CD4-positive, alpha-beta memory T cell (primary cell): ENCODE data around the gene POLR2C. TPM values are rescaled to one million over a fixed set of nuclear protein-coding genes. Genes with fewer than 3 reads are reported as not detected.

Experiments used
- CTCF ChIA-PET: fragments of 350-600 bp; sonication (Branson Sonifier 250); formaldehyde crosslinking; loops from one replicate; lab custom pipeline; 2021; ENCODE audit warnings: inconsistent platforms; ENCODE audit not compliant: partially characterized antibody; lab: Charles Lee
- POLR2A ChIA-PET: fragments of 350-600 bp; sonication (Branson Sonifier 250); formaldehyde crosslinking; loops from one replicate; lab custom pipeline; 2021; ENCODE audit not compliant: partially characterized antibody; lab: Charles Lee
- DNase-seq, 5 donors: peaks; one replicate each; pipeline versions ENCODE4 v3.0.0 to v3.0.0-alpha.2; 2020 to 2022; ENCODE audit warnings: mixed read lengths in 1 of 5
- H3K27ac ChIP-seq: one replicate; pipeline ENCODE4 v1.7.0; 2013; ENCODE audit warnings: low read depth, low read length
- H3K27me3 ChIP-seq: 2 replicates; pipeline ENCODE4 v1.7.0; 2013; ENCODE audit warnings: mild to moderate bottlenecking, low read length, moderate library complexity; ENCODE audit not compliant: insufficient read depth
- H3K36me3 ChIP-seq: 2 replicates; pipeline ENCODE4 v1.7.0; 2013; ENCODE audit warnings: mild to moderate bottlenecking, low read length, moderate library complexity; ENCODE audit not compliant: insufficient read depth
- H3K4me1 ChIP-seq: 2 replicates; pipeline ENCODE4 v1.7.0; 2013; ENCODE audit warnings: mild to moderate bottlenecking, low read length, moderate library complexity; ENCODE audit not compliant: insufficient read depth
- H3K4me3 ChIP-seq, 2 donors: one replicate each; pipeline ENCODE4 v1.7.0; 2013; ENCODE audit warnings: low read length in 2 of 2, mild to moderate bottlenecking in 1 of 2
- H3K9me3 ChIP-seq, 2 donors: one replicate each; pipeline ENCODE4 v1.7.0; 2013; ENCODE audit warnings: low read length in 2 of 2, control low read depth in 1 of 2; ENCODE audit not compliant: control insufficient read depth in 1 of 2
- H3K27ac Mint-ChIP-seq, 7 donors: one replicate each; pipeline ENCODE4 v1.8.0; 2020 to 2021; ENCODE audit warnings: mixed read lengths in 7 of 7, mild to moderate bottlenecking in 6 of 7, inconsistent platforms in 3 of 7, moderate library complexity in 3 of 7
- H3K27me3 Mint-ChIP-seq, 2 donors: one replicate each; pipeline ENCODE4 v1.8.0; 2020 to 2021; ENCODE audit warnings: mixed read lengths in 2 of 2
- H3K36me3 Mint-ChIP-seq, 2 donors: one replicate each; pipeline ENCODE4 v1.8.0; 2020 to 2021; ENCODE audit warnings: mixed read lengths in 2 of 2, inconsistent platforms in 1 of 2, mild to moderate bottlenecking in 1 of 2
- H3K4me1 Mint-ChIP-seq, 4 donors: one replicate each; pipeline ENCODE4 v1.8.0; 2020 to 2021; ENCODE audit warnings: mixed read lengths in 4 of 4, mild to moderate bottlenecking in 1 of 4
- H3K4me3 Mint-ChIP-seq, 8 donors: one replicate each; pipeline ENCODE4 v1.8.0; 2020 to 2021; ENCODE audit warnings: mixed read lengths in 8 of 8, mild to moderate bottlenecking in 7 of 8, moderate library complexity in 6 of 8, inconsistent platforms in 3 of 8
- H3K9me3 Mint-ChIP-seq, 8 donors: one replicate each; pipeline ENCODE4 v1.8.0; 2020 to 2021; ENCODE audit warnings: mixed read lengths in 8 of 8, mild to moderate bottlenecking in 5 of 8, inconsistent platforms in 3 of 8, moderate library complexity in 1 of 8
- intact Hi-C: fragments of 100-400 bp; cut with micrococcal nuclease; formaldehyde crosslinking; loops from one replicate; pipeline ENCODE4 v1.15.1; 2023
- polyA plus RNA-seq, 2 donors: library from polyadenylated mRNA; unstranded; fragments of 300-500 nt; fragmentation: Illumina TruSeq; gene quantifications; one replicate each; pipeline ENCODE4 v1.2.3, GENCODE V29; 2021
- total RNA-seq, 2 experiments: library from RNA; stranded (reverse); gene quantifications; one replicate each; pipeline ENCODE4 v1.2.3, GENCODE V29; 2021

The POLR2C gene
- 10 to 100 TPM; 71.4 to 78.1 TPM for total RNA-seq
- polyA plus RNA-seq = 10 to 100 TPM; 35.7 to 58.3 TPM

DNA sequence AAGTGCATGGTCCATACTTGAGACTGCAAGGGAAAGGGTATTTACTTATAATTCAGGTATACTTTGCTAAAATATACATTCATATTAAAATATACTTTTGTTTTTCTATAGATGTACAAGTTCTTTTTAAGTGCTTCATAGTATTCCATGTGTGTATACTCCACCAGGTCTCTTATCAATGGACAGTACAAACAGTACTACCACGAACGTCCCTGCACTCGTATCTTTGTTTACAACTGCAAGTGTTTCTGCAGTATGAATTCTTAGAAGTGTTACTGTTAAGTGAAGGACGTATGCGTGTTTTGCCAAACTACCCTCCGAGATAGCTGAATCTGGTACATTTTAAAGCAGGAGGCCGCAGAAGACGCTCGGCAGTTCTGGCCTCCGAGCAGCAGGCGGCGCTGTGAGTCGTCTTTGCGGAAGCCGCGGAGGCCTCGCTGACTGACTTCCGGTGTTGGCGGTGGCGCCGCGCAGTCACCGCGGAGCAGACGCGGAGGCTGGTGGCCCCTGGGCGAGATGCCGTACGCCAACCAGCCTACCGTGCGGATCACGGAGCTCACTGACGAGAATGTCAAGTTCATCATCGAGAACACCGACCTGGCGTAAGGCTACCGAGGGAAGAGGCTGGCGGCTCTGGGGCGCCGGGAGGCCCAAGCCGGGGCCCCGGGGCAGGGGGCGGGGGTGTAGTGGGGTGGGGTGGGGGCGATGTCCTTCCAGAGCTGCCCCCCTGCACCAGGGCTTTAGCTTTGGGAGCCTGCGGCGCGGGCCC, at the start of gene POLR2C:
Gene POLR2C, plus strand, starts transcription at position 471 of the 769 bp plus-strand sequence. Its CDS starts 46 bp downstream, at position 517.
- CTCF ChIA-PET = interaction anchor here (0.6 to 2.4 kb wide), 21 partner anchors 11 to 852 kb away, joined by 3 to 15 read pairs (median 5); partner anchors contain the start of genes CCDC102A, CIAPIN1, COQ9 and DOK4
- H3K9me3 ChIP-seq = no peaks in the 10 kb centered on the region
- H3K36me3 ChIP-seq = peaks cover 43% of the 10 kb centered on the region
- H3K9me3 Mint-ChIP-seq = peaks cover 0 to 2% (median 0%) of the 10 kb centered on the region in 8 donors
- peak; percentile 89 to 93 (median 90) for DNase-seq
- H3K4me3 Mint-ChIP-seq = peak within 1 kb of the TSS; percentile 98 to 100 (median 100)
- peaks cover 28 to 63% of the 10 kb centered on the region in 2 donors for H3K36me3 Mint-ChIP-seq
- no peaks in the 10 kb centered on the region for H3K27me3 ChIP-seq
- H3K27me3 Mint-ChIP-seq = no peaks in the 10 kb centered on the region
- peak within 1 kb of the TSS; percentile 96 to 100 (median 99) for H3K27ac Mint-ChIP-seq
- POLR2A ChIA-PET = interaction anchor here (1.0 to 7.2 kb wide), 18 partner anchors 8 to 342 kb away, joined by 3 to 112 read pairs (median 6); partner anchors contain the start of genes CIAPIN1, COQ9 and DOK4
- H3K4me3 ChIP-seq = peak within 1 kb of the TSS; percentile 81 to 87
- intact Hi-C loops = loop anchor here (1.0 to 5.0 kb wide), 4 partner anchors 15 to 162 kb away; partner anchors contain the start of genes CCDC102A, CIAPIN1 and COQ9
- peaks cover 16 to 43% (median 34%) of the 10 kb centered on the region in 4 donors for H3K4me1 Mint-ChIP-seq
- H3K4me1 ChIP-seq = peaks cover 36% of the 10 kb centered on the region
- peak within 1 kb of the TSS; percentile 69 for H3K27ac ChIP-seq

DNA sequence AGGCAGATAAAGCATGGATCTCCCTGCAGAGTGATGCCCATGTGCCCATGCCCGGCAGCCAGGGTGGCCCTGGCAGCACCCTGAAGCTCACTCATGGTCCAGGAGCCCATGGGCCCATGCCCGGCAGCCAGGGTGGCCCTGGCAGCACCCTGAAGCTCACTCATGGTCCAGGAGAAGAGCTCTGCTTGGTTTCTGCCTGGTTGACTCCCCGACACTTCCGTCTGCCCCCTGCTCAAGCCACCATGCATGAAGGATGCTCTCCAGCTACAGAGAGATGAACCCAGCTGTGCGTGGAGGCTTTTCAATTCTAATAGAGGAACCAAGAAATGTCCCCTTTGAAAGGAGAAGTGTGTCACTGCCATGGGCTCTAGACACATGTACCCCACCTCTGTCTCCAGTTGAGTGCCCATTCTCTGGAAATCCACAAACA, 49.2 kb upstream of the POLR2C start:
- Mint-ChIP-seq H3K4me1 (peaks cover 6 to 13% (median 7%) of the 10 kb centered on the region in 4 donors), H3K27me3 (peaks cover 1 to 6% of the 10 kb centered on the region in 2 donors), H3K9me3 (no peaks in the 10 kb centered on the region), H3K4me3 (no peak overlapping the region), H3K36me3 (no peaks in the 10 kb centered on the region), H3K27ac (no peak overlapping the region)
- H3K4me3 ChIP-seq = no peak overlapping the region
- ChIA-PET POLR2A (interaction anchor here (1.0 kb wide), 1 partner anchor 113 kb away, joined by 3 read pairs; no protein-coding TSS in a partner anchor), CTCF (interaction anchor here (0.6 to 3.0 kb wide), 3 partner anchors 105 to 113 kb away, joined by 3 to 17 read pairs (median 3); no protein-coding TSS in a partner anchor)
- no peak overlapping the region for H3K27ac ChIP-seq
- H3K36me3 ChIP-seq = no peaks in the 10 kb centered on the region
- no peak for DNase-seq
- intact Hi-C loops = no loop called here
- no peaks in the 10 kb centered on the region for H3K27me3 ChIP-seq
- no peaks in the 10 kb centered on the region for H3K9me3 ChIP-seq
- H3K4me1 ChIP-seq = peaks cover 7% of the 10 kb centered on the region

DNA sequence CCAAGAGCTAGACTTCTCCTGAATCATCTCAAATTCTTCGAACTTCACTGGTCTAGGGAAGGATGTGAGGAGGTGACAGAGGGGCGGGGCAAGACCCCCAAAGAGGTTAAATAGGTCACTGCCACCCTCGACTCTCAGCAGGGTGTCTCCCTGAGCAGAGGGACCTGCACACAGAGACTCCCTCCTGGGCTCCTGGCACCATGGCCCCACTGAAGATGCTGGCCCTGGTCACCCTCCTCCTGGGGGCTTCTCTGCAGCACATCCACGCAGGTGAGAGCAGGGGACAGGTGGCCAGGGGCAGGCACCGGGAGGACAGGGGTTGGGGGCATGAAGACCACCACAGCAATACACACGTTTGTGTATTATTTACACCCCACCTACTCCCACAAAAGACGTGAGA, 48.7 kb upstream of the POLR2C start:
- Histone ChIP-seq H3K9me3 (no peaks in the 10 kb centered on the region), H3K4me1 (peaks cover 10% of the 10 kb centered on the region), H3K4me3 (no peak overlapping the region), H3K27me3 (no peaks in the 10 kb centered on the region), H3K36me3 (no peaks in the 10 kb centered on the region), H3K27ac (no peak overlapping the region)
- Mint-ChIP-seq H3K27ac (no peak overlapping the region), H3K4me3 (no peak overlapping the region), H3K36me3 (no peaks in the 10 kb centered on the region), H3K9me3 (no peaks in the 10 kb centered on the region), H3K27me3 (peaks cover 1 to 6% of the 10 kb centered on the region in 2 donors), H3K4me1 (peaks cover 8 to 16% (median 10%) of the 10 kb centered on the region in 4 donors)
- ChIA-PET POLR2A (interaction anchor here (1.0 kb wide), 1 partner anchor 113 kb away, joined by 3 read pairs; no protein-coding TSS in a partner anchor), CTCF (interaction anchor here (0.6 to 3.0 kb wide), 3 partner anchors 105 to 113 kb away, joined by 3 to 17 read pairs (median 3); no protein-coding TSS in a partner anchor)
- no peak for DNase-seq
- intact Hi-C loops = no loop called here

DNA sequence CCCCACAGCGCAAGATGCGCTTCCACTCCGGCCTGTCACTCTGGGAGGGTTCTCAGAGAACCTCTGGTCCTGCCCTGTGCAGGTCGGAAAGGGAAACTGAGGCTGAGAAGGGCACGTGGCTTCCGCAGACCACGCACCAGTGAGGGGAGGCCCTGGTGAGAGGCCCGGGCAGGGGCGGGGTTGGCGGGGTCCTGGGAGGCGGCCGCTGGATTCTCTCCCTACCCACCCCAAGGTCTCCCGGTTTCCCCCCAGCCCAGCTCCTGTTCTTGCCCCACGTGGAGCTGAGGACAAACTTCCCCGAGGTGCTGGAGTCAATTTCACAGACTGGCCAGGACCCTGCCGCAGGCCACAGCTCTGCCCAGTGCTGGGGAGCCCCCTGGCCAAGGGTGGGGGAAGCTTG, 46.4 kb upstream of the POLR2C start:
- H3K27ac ChIP-seq = no peak overlapping the region
- H3K27ac Mint-ChIP-seq = no peak overlapping the region

DNA sequence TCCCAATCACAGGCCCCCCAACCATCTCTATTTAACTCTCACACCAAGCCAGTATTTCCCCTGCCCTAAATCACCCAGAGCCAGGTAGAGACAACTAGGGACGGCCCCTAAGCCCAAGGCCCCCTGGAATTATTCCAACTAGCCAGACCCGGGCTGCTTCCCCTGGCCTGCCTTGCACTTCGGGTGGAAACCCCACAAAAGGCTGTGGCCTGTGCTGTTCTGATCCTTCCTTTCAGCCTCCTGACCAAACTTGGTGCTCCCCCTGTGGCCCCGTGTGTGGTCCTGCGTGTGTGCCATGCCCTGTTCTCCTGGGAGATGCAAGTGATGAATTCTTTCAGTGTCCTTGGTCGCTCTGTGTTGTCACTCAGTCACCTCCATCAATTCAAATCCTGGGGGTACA, 43.0 kb upstream of the POLR2C start:
- no peaks in the 10 kb centered on the region for H3K27me3 ChIP-seq
- Mint-ChIP-seq H3K4me1 (peaks cover 9 to 24% (median 15%) of the 10 kb centered on the region in 4 donors), H3K27me3 (peaks cover 1 to 4% of the 10 kb centered on the region in 2 donors), H3K27ac (peak overlapping the region in 3 of 7 donors; percentile 81 to 89 (median 83)), H3K36me3 (no peaks in the 10 kb centered on the region), H3K9me3 (peaks cover 0 to 4% (median 0%) of the 10 kb centered on the region in 8 donors), H3K4me3 (peak overlapping the region in 2 of 8 donors; percentile 36 to 61)
- ChIA-PET CTCF (interaction anchor here (0.8 to 6.4 kb wide), 22 partner anchors 10 to 239 kb away, joined by 3 to 174 read pairs (median 4); partner anchors contain the start of genes ARL2BP, CCDC102A, CCL17 and CIAPIN1), POLR2A (interaction anchor here (1.7 to 3.8 kb wide), 2 partner anchors 27 to 119 kb away, joined by 5 to 24 read pairs; partner anchors contain the start of genes CIAPIN1 and COQ9)
- H3K4me1 ChIP-seq = peaks cover 11% of the 10 kb centered on the region
- no peak for DNase-seq
- H3K9me3 ChIP-seq = no peaks in the 10 kb centered on the region
- no peak overlapping the region for H3K4me3 ChIP-seq
- intact Hi-C loops = loop anchor here (5.0 kb wide), 2 partner anchors 118 to 232 kb away; partner anchors contain the start of genes CCDC102A, PSME3IP1 and RSPRY1
- H3K36me3 ChIP-seq = no peaks in the 10 kb centered on the region
- no peak overlapping the region for H3K27ac ChIP-seq

More for the DNA sequence above, 46.4 kb upstream of the POLR2C start:
- DNase-seq = no peak
- Mint-ChIP-seq H3K27me3 (peaks cover 1 to 4% of the 10 kb centered on the region in 2 donors), H3K4me3 (no peak overlapping the region), H3K9me3 (peaks cover 0 to 2% (median 0%) of the 10 kb centered on the region in 8 donors), H3K4me1 (peaks cover 9 to 20% (median 12%) of the 10 kb centered on the region in 4 donors), H3K36me3 (no peaks in the 10 kb centered on the region)
- H3K4me1 ChIP-seq = peaks cover 11% of the 10 kb centered on the region
- CTCF ChIA-PET = interaction anchor here (0.8 to 6.4 kb wide), 16 partner anchors 8 to 230 kb away, joined by 3 to 174 read pairs (median 4); partner anchors contain the start of genes ARL2BP, CCL17, CIAPIN1 and COQ9
- no peaks in the 10 kb centered on the region for H3K36me3 ChIP-seq
- POLR2A ChIA-PET = interaction anchor here (1.1 to 3.8 kb wide), 3 partner anchors 31 to 116 kb away, joined by 3 to 24 read pairs (median 10); partner anchors contain the start of genes CIAPIN1, COQ9 and POLR2C
- H3K27me3 ChIP-seq = no peaks in the 10 kb centered on the region
- intact Hi-C loops = loop anchor here (5.0 kb wide), 2 partner anchors 121 to 229 kb away; partner anchors contain the start of genes CCDC102A, PSME3IP1 and RSPRY1
- H3K9me3 ChIP-seq = no peaks in the 10 kb centered on the region
- H3K4me3 ChIP-seq = no peak overlapping the region

DNA sequence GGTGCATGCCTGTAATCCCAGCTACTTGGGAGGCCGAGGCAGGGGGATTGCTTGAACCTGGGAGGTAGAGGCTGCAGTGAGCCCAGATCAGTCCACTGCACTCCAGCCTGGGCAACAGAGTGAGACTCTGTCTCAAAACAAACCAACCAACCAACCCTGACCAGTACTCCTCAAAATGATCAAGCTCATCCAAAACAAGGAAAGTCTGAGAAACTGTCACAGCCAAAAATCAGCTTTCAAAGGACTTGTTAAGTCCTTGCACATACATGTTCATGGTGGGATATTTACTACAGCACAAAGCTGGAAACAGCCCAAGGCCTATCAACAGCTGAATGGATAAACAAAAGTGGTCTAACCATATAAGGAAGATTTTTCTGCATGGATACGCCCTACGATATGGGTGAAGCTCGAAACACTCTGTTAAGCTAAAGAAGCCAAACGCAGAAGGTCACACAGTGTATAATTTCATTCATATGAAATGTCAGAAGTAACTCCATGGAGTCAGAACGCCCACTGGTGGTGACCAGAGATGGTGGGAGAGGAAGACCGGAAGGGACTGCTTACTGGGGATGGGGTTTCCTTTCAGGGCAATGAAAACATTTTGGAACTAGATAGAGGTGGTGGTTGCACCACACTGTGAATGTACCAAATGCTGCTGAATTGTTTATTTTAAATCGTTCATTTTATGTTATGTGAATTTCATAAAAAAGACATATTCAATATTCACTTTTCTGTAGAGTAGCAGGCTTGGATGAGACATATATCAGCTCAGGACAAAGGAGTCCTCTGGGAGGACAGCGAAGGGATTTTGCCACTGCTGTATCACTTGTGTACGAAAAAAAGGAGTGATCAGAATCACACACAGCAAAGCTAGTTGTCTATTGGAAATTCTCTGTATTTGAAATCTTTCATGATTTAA, 40.2 kb upstream of the POLR2C start:
- Mint-ChIP-seq H3K4me3 (no peak overlapping the region), H3K36me3 (peaks cover 4% of the 10 kb centered on the region in 2 donors), H3K27ac (peak overlapping the region in 1 of 7 donors; percentile 53), H3K9me3 (peaks cover 0 to 4% (median 0%) of the 10 kb centered on the region in 8 donors), H3K27me3 (no peaks in the 10 kb centered on the region), H3K4me1 (peaks cover 5 to 16% (median 10%) of the 10 kb centered on the region in 4 donors)
- H3K4me3 ChIP-seq = no peak overlapping the region
- no peak for DNase-seq
- intact Hi-C loops = no loop called here
- ChIA-PET CTCF (interaction anchor here (0.6 to 1.2 kb wide), 5 partner anchors 25 to 200 kb away, joined by 3 to 4 read pairs (median 4); partner anchors contain the start of genes CIAPIN1, COQ9 and POLR2C), POLR2A (interaction anchor here (0.5 to 0.6 kb wide), 2 partner anchors 40 to 359 kb away, joined by 3 read pairs; partner anchors contain the start of gene POLR2C)
- H3K27ac ChIP-seq = no peak overlapping the region
- H3K9me3 ChIP-seq = no peaks in the 10 kb centered on the region
- H3K4me1 ChIP-seq = peaks cover 5% of the 10 kb centered on the region
- no peaks in the 10 kb centered on the region for H3K36me3 ChIP-seq
- H3K27me3 ChIP-seq = no peaks in the 10 kb centered on the region
